ENCODE data around the gene ZC3H13.

GRCh38 chr13:46040763-46041162 lies 11.8 kb downstream of the ZC3H13 start:
- TF ChIP-seq, protein P1, sequence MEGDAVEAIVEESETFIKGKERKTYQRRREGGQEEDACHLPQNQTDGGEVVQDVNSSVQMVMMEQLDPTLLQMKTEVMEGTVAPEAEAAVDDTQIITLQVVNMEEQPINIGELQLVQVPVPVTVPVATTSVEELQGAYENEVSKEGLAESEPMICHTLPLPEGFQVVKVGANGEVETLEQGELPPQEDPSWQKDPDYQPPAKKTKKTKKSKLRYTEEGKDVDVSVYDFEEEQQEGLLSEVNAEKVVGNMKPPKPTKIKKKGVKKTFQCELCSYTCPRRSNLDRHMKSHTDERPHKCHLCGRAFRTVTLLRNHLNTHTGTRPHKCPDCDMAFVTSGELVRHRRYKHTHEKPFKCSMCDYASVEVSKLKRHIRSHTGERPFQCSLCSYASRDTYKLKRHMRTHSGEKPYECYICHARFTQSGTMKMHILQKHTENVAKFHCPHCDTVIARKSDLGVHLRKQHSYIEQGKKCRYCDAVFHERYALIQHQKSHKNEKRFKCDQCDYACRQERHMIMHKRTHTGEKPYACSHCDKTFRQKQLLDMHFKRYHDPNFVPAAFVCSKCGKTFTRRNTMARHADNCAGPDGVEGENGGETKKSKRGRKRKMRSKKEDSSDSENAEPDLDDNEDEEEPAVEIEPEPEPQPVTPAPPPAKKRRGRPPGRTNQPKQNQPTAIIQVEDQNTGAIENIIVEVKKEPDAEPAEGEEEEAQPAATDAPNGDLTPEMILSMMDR (IDR thresholded peaks at IDR 0.05; ENCODE audit: poor library complexity, severe bottlenecking): no peak
- no peak for TF ChIP-seq REST (IDR thresholded peaks at IDR 0.05; ENCODE audit: borderline replicate concordance)
